HFFc6 (cell line): ENCODE data around the gene THPO. TPM values are rescaled to one million over a fixed set of nuclear protein-coding genes. Genes with fewer than 3 reads are reported as not detected.
"Not testable (repeated sequence)": the region's sequence is repeated elsewhere in the genome, so short reads cannot be mapped to it uniquely, and the experiment has no call there.

Experiments used
- DNase-seq: peaks from one replicate; pipeline ENCODE4 v3.0.0-alpha.2; 2018
- H3K27ac Mint-ChIP-seq: 2 replicates; pipeline ENCODE4 v1.8.0; 2020; ENCODE audit warnings: mild to moderate bottlenecking, mixed read lengths
- H3K27me3 Mint-ChIP-seq: 2 replicates; pipeline ENCODE4 v1.8.0; 2021; ENCODE audit warnings: mild to moderate bottlenecking, moderate library complexity, mixed read lengths; ENCODE audit not compliant: insufficient read depth
- H3K36me3 Mint-ChIP-seq: 2 replicates; pipeline ENCODE4 v1.8.0; 2021; ENCODE audit warnings: low read depth, mixed read lengths
- H3K4me1 Mint-ChIP-seq: 2 replicates; pipeline ENCODE4 v1.8.0; 2020; ENCODE audit warnings: low read depth, mixed read lengths
- H3K4me3 Mint-ChIP-seq: 2 replicates; pipeline ENCODE4 v1.8.0; 2020; ENCODE audit warnings: mild to moderate bottlenecking, moderate library complexity, mixed read lengths
- H3K9me3 Mint-ChIP-seq: 2 replicates; pipeline ENCODE4 v1.8.0; 2020; ENCODE audit warnings: mild to moderate bottlenecking, mixed read lengths
- total RNA-seq, 6 experiments: library from RNA; stranded (reverse); fragmentation: NEBNext Ultra II Directional; extraction: Animal tissue kit (Norgen Biotek cat#: 25700); gene quantifications; 2 replicates in 1 of 6; 3 replicates in 5 of 6; pipeline ENCODE4 v1.2.3, GENCODE V29; 2021
- TF ChIP-seq, protein P1 (sequence below): fragments of 200-600 bp; sonication (generic); IDR thresholded peaks from 2 replicates; pipeline ENCODE4 v1.5.0; 2021; ENCODE audit warnings: antibody characterized with exemption, mild to moderate bottlenecking

THPO gene
- total RNA-seq, 6 experiments from 2014 or later, result not detected

DNA sequence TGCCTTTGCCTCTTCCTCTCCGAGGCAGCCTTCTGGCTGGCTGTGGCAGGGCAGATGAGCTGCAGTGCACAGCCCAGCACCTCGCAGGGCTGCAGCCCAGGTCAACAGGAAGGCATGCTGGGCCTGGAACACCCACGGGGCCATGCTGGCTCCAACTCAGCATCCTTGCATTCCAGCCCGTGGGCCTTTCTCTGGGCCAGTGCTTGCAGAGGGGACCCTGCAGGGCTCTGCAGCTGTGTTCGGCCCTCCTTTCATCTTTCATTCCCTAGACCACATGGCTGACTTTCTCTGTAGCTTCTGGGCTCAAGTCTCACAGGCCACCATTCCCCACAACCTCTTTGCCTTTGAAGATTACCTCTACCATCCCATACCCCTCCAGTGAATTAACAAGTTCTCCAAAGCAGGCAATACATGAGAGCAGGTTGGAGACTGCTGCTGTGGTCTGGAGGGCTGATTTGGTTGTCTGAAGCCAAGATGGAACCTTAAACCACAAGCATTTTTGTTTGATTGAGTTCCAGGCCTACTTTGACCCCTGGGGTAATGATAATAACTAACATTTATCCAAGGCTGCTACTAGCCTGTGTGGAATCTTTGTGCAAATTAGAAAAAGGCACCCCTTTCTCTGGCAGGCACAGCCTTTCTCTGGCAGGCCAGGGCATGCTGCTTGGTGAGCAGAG lies 34.7 kb downstream of the THPO start:
- H3K27ac Mint-ChIP-seq, result peak overlapping the region; percentile 22; the same call in 1 of the 2 replicates
- TF ChIP-seq, protein P1, sequence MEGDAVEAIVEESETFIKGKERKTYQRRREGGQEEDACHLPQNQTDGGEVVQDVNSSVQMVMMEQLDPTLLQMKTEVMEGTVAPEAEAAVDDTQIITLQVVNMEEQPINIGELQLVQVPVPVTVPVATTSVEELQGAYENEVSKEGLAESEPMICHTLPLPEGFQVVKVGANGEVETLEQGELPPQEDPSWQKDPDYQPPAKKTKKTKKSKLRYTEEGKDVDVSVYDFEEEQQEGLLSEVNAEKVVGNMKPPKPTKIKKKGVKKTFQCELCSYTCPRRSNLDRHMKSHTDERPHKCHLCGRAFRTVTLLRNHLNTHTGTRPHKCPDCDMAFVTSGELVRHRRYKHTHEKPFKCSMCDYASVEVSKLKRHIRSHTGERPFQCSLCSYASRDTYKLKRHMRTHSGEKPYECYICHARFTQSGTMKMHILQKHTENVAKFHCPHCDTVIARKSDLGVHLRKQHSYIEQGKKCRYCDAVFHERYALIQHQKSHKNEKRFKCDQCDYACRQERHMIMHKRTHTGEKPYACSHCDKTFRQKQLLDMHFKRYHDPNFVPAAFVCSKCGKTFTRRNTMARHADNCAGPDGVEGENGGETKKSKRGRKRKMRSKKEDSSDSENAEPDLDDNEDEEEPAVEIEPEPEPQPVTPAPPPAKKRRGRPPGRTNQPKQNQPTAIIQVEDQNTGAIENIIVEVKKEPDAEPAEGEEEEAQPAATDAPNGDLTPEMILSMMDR, result no peak
- DNase-seq, result peak; percentile 15
- peaks cover 7% of the 10 kb centered on the region for H3K27me3 Mint-ChIP-seq
- no peak overlapping the region for H3K4me3 Mint-ChIP-seq
- peaks cover 56% of the 10 kb centered on the region for H3K4me1 Mint-ChIP-seq
- peaks cover 18% of the 10 kb centered on the region for H3K36me3 Mint-ChIP-seq
- H3K9me3 Mint-ChIP-seq, result no peaks in the 10 kb centered on the region

DNA sequence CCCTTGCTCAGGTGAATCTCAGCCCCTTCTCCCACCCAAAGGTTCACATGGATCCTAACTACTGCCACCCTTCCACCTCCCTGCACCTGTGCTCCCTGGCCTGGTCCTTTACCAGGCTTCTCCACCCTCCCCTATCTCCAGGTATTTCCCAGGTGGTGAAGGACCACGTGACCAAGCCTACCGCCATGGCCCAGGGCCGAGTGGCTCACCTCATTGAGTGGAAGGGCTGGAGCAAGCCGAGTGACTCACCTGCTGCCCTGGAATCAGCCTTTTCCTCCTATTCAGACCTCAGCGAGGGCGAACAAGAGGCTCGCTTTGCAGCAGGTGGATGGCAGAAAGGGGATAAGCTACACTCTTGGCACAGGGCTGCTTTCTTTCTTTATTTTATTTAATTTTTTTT lies 36.1 kb downstream of the THPO start:
- no peaks in the 10 kb centered on the region for H3K9me3 Mint-ChIP-seq
- TF ChIP-seq, protein P1, result no peak
- H3K4me1 Mint-ChIP-seq, result peaks cover 62% of the 10 kb centered on the region
- no peak overlapping the region for H3K27ac Mint-ChIP-seq
- H3K27me3 Mint-ChIP-seq, result peaks cover 12% of the 10 kb centered on the region
- no peak for DNase-seq
- H3K4me3 Mint-ChIP-seq, result no peak overlapping the region
- peaks cover 27% of the 10 kb centered on the region for H3K36me3 Mint-ChIP-seq

DNA sequence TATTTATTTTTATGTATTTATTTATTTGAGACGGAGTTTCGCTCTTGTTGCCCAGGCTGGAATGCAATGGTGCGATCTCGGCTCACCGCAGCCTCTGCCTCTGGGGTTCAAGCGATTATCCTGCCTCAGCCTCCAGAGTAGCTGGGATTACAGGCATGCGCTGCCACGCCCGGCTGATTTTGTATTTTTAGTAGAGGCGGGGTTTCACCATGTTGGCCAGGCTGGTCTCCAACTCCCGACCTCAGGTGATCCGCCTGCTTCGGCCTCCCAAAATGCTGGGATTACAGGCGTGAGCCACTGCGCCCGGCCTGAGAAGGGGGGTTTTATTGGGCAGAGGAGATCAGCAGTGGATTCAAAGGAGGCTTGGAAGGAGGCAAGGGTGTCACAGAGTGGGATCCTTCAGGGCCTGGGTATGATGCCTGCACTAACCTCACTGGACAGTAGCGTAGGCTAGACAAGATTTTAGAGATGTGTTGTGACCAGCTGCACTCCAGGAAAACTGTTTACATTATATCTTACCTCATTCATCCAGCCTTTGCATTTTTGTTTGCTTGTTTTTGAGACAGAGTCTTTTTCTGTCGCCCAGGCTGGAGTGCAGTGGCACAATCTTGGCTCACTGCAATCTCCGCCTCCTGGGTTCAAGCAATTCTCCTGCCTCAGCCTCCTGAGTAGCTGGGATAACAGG lies 38.4 kb downstream of the THPO start:
- H3K27ac Mint-ChIP-seq, result peak overlapping the region; percentile 79; the same call in 1 of the 2 replicates
- H3K9me3 Mint-ChIP-seq, H3K4me3 Mint-ChIP-seq, DNase-seq: not testable (repeated sequence)
- peaks cover 27% of the 10 kb centered on the region for H3K36me3 Mint-ChIP-seq
- H3K4me1 Mint-ChIP-seq, result peaks cover 71% of the 10 kb centered on the region
- H3K27me3 Mint-ChIP-seq, result peaks cover 19% of the 10 kb centered on the region

DNA sequence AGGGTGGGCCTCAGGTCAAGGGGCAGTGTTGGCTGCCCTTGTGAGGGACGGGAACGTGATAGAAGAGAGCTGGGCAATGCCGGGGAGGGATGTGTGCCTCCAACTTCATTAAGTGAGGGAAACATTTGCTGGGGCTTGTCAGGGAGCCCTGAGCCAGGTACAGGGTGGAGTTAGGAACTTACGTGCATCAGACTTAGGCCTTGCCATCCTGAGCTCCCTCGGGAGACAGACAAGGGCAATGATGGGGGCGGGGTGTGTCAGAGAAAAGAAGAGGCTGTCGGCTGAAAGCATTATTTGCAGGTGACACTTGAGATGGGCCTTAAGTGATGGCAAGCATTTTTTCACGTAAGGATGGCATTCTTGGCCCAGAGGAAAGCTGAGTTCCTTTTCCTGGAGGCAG lies 39.0 kb downstream of the THPO start:
- Mint-ChIP-seq H3K4me1 (peaks cover 76% of the 10 kb centered on the region), H3K9me3 (no peaks in the 10 kb centered on the region), H3K27ac (peak overlapping the region; percentile 97; the same call in 1 of the 2 replicates), H3K36me3 (peaks cover 32% of the 10 kb centered on the region), H3K4me3 (peak overlapping the region; percentile 40; the same call in 1 of the 2 replicates), H3K27me3 (peaks cover 21% of the 10 kb centered on the region)
- TF ChIP-seq, protein P1, result no peak
- DNase-seq, result no peak

DNA sequence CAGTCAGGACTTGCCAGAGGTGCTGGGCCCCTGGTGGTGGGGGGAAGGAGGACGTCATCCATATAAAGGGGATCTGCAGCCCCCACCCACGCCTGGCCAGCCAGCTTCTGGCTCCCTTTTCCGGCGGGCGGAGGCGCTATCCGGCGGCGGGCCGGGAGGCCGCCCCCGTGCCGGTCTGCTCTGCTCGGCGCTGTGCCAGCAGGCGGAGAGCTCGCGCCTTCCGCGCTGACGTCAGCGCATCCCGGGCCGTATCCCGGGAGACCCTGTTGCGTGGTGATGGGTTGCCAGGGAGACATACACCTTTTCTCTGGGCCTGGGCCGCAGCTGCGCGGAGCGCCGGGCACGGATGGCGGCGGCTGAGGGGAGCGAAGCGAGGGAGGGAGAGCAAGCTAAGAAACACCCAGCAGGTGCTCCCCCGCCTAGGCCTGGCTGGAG lies 39.5 kb downstream of the THPO start:
- peak overlapping the region; percentile 97 for H3K27ac Mint-ChIP-seq
- peaks cover 22% of the 10 kb centered on the region for H3K27me3 Mint-ChIP-seq
- peaks cover 78% of the 10 kb centered on the region for H3K4me1 Mint-ChIP-seq
- TF ChIP-seq, protein P1, result peak; percentile 57
- peak overlapping the region; percentile 87; the same call in 1 of the 2 replicates for H3K4me3 Mint-ChIP-seq
- H3K9me3 Mint-ChIP-seq, result no peaks in the 10 kb centered on the region
- DNase-seq, result no peak
- H3K36me3 Mint-ChIP-seq, result peaks cover 37% of the 10 kb centered on the region

DNA sequence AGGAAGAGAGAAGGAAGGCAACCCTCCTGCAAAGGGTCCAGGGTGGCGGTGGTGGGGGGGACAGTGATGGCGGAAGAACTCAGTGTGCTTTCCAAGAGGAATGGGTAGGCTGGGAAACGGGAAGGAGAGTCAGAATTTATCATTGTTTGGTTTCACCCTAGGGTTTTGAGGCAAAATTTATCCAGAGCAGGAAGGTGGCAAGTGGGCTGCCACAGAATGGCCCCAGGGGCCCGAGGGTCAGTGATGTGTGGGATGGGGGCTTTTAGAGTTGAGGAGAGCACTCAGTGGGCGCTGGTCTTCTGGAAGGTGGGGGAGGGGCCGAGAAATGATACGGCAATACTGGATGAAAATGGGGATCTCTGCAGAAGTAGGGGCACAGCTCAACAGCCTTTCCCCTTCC lies 40.0 kb downstream of the THPO start:
- DNase-seq, result no peak
- H3K27me3 Mint-ChIP-seq, result peaks cover 22% of the 10 kb centered on the region
- peak overlapping the region; percentile 87 for H3K4me3 Mint-ChIP-seq
- peak overlapping the region; percentile 97 for H3K27ac Mint-ChIP-seq
- TF ChIP-seq, protein P1, result no peak
- H3K36me3 Mint-ChIP-seq, result peaks cover 43% of the 10 kb centered on the region
- H3K4me1 Mint-ChIP-seq, result peaks cover 78% of the 10 kb centered on the region
- H3K9me3 Mint-ChIP-seq, result no peaks in the 10 kb centered on the region
